ENCODE results near the gene TCEAL4.

Gene TCEAL4

GRCh38 chrX:103549916-103550315, 35.4 kb upstream of the TCEAL4 start:
- POLR2A ChIA-PET = no interaction called here
- DNase-seq = no peak
- Histone ChIP-seq H3K4me3 (ENCODE audit: control insufficient read depth in 1 of 7, extremely low read depth in 1 of 7, insufficient read depth in 4 of 7, low read depth in 2 of 7, low read length in 6 of 7) (no peak overlapping the region), H3K4me1 (ENCODE audit: control extremely low read depth in 1 of 4, control insufficient read depth in 4 of 4, insufficient read depth in 4 of 4, low read length in 3 of 4) (peaks cover 0 to 5% (median 2%) of the 10 kb centered on the region in 4 experiments), H3K9me3 (ENCODE audit: control extremely low read depth in 1 of 5, control insufficient read depth in 4 of 5, insufficient read depth in 2 of 5, low read depth in 1 of 5, low read length in 4 of 5) (no peaks in the 10 kb centered on the region), H3K27me3 (replicated peaks in 2 of 5; ENCODE audit: control insufficient read depth in 4 of 5, insufficient read depth in 5 of 5, low read length in 4 of 5) (peaks cover 0 to 5% (median 0%) of the 10 kb centered on the region in 5 experiments), H3K27ac (ENCODE audit: insufficient read depth in 1 of 2, low read depth in 1 of 2, low read length in 2 of 2, poor library complexity in 1 of 2, severe bottlenecking in 2 of 2) (no peak overlapping the region), H3K36me3 (ENCODE audit: control insufficient read depth in 4 of 4, insufficient read depth in 4 of 4, low read length in 3 of 4) (no peaks in the 10 kb centered on the region)
- CTCF ChIA-PET = no interaction called here
- 73% methylated on average over 2 of the region's 3 CpGs for WGBS (ENCODE audit: insufficient coverage)

GRCh38 chrX:103550415-103551051, 34.8 kb upstream of the TCEAL4 start:
- 43% methylated on average over 1 of the region's 3 CpGs for WGBS (ENCODE audit: insufficient coverage)
- CTCF ChIA-PET = no interaction called here
- Histone ChIP-seq H3K27ac (ENCODE audit: insufficient read depth in 1 of 2, low read depth in 1 of 2, low read length in 2 of 2, poor library complexity in 1 of 2, severe bottlenecking in 2 of 2) (no peak overlapping the region), H3K4me3 (ENCODE audit: control insufficient read depth in 1 of 7, extremely low read depth in 1 of 7, insufficient read depth in 4 of 7, low read depth in 2 of 7, low read length in 6 of 7) (no peak overlapping the region), H3K36me3 (ENCODE audit: control insufficient read depth in 4 of 4, insufficient read depth in 4 of 4, low read length in 3 of 4) (no peaks in the 10 kb centered on the region), H3K9me3 (ENCODE audit: control extremely low read depth in 1 of 5, control insufficient read depth in 4 of 5, insufficient read depth in 2 of 5, low read depth in 1 of 5, low read length in 4 of 5) (no peaks in the 10 kb centered on the region), H3K27me3 (replicated peaks in 2 of 5; ENCODE audit: control insufficient read depth in 4 of 5, insufficient read depth in 5 of 5, low read length in 4 of 5) (peaks cover 0 to 5% (median 0%) of the 10 kb centered on the region in 5 experiments), H3K4me1 (ENCODE audit: control extremely low read depth in 1 of 4, control insufficient read depth in 4 of 4, insufficient read depth in 4 of 4, low read length in 3 of 4) (peaks cover 0 to 7% (median 2%) of the 10 kb centered on the region in 4 experiments)
- DNase-seq = no peak
- POLR2A ChIA-PET = interaction anchor here (0.6 kb wide), 1 partner anchor 45 kb away, joined by 10 read pairs; no protein-coding TSS in a partner anchor

GRCh38 chrX:103552236-103552635, 33.1 kb upstream of the TCEAL4 start:
- H3K27me3 ChIP-seq (replicated peaks in 2 of 5; ENCODE audit: control insufficient read depth in 4 of 5, insufficient read depth in 5 of 5, low read length in 4 of 5) = peaks cover 0 to 5% (median 0%) of the 10 kb centered on the region in 5 experiments
- ChIA-PET CTCF (no interaction called here), POLR2A (no interaction called here)
- peaks cover 0 to 7% (median 2%) of the 10 kb centered on the region in 4 experiments for H3K4me1 ChIP-seq (ENCODE audit: control extremely low read depth in 1 of 4, control insufficient read depth in 4 of 4, insufficient read depth in 4 of 4, low read length in 3 of 4)
- no peak for DNase-seq
- no peaks in the 10 kb centered on the region for H3K9me3 ChIP-seq (ENCODE audit: control extremely low read depth in 1 of 5, control insufficient read depth in 4 of 5, insufficient read depth in 2 of 5, low read depth in 1 of 5, low read length in 4 of 5)
- no peak overlapping the region for H3K27ac ChIP-seq (ENCODE audit: insufficient read depth in 1 of 2, low read depth in 1 of 2, low read length in 2 of 2, poor library complexity in 1 of 2, severe bottlenecking in 2 of 2)
- WGBS (ENCODE audit: insufficient coverage) = 100% methylated on average over 1 of the region's 1 CpG
- H3K36me3 ChIP-seq (ENCODE audit: control insufficient read depth in 4 of 4, insufficient read depth in 4 of 4, low read length in 3 of 4) = no peaks in the 10 kb centered on the region
- H3K4me3 ChIP-seq (ENCODE audit: control insufficient read depth in 1 of 7, extremely low read depth in 1 of 7, insufficient read depth in 4 of 7, low read depth in 2 of 7, low read length in 6 of 7) = no peak overlapping the region

GRCh38 chrX:103554687-103555424, 30.5 kb upstream of the TCEAL4 start:
- ChIA-PET POLR2A (interaction anchor here (1.0 kb wide), 1 partner anchor 75 kb away, joined by 3 read pairs; no protein-coding TSS in a partner anchor), CTCF (interaction anchor here (1.1 kb wide), 1 partner anchor 106 kb away, joined by 3 read pairs; no protein-coding TSS in a partner anchor)
- H3K9me3 ChIP-seq (ENCODE audit: control extremely low read depth in 1 of 5, control insufficient read depth in 4 of 5, insufficient read depth in 2 of 5, low read depth in 1 of 5, low read length in 4 of 5) = no peaks in the 10 kb centered on the region
- H3K27me3 ChIP-seq (replicated peaks in 2 of 5; ENCODE audit: control insufficient read depth in 4 of 5, insufficient read depth in 5 of 5, low read length in 4 of 5) = peaks cover 0 to 12% (median 0%) of the 10 kb centered on the region in 5 experiments
- DNase-seq = peak; percentile 83 to 88 (median 86)
- 17% methylated on average over 14 of the region's 19 CpGs for WGBS (ENCODE audit: insufficient coverage)
- H3K27ac ChIP-seq (ENCODE audit: insufficient read depth in 1 of 2, low read depth in 1 of 2, low read length in 2 of 2, poor library complexity in 1 of 2, severe bottlenecking in 2 of 2) = peak overlapping the region; percentile 72 to 90
- H3K36me3 ChIP-seq (ENCODE audit: control insufficient read depth in 4 of 4, insufficient read depth in 4 of 4, low read length in 3 of 4) = no peaks in the 10 kb centered on the region
- peak overlapping the region; percentile 39 to 94 (median 71) for H3K4me3 ChIP-seq (ENCODE audit: control insufficient read depth in 1 of 7, extremely low read depth in 1 of 7, insufficient read depth in 4 of 7, low read depth in 2 of 7, low read length in 6 of 7)
- peaks cover 0 to 7% (median 2%) of the 10 kb centered on the region in 4 experiments for H3K4me1 ChIP-seq (ENCODE audit: control extremely low read depth in 1 of 4, control insufficient read depth in 4 of 4, insufficient read depth in 4 of 4, low read length in 3 of 4)

GRCh38 chrX:103556963-103557612, 28.2 kb upstream of the TCEAL4 start:
- WGBS (ENCODE audit: insufficient coverage) = 47% methylated on average over 2 of the region's 2 CpGs
- ChIA-PET CTCF (interaction anchor here (0.7 kb wide), 1 partner anchor 23 kb away, joined by 3 read pairs; no protein-coding TSS in a partner anchor), POLR2A (no interaction called here)
- H3K27me3 ChIP-seq (replicated peaks in 2 of 5; ENCODE audit: control insufficient read depth in 4 of 5, insufficient read depth in 5 of 5, low read length in 4 of 5) = peaks cover 0 to 12% (median 0%) of the 10 kb centered on the region in 5 experiments
- H3K4me3 ChIP-seq (ENCODE audit: control insufficient read depth in 1 of 7, extremely low read depth in 1 of 7, insufficient read depth in 4 of 7, low read depth in 2 of 7, low read length in 6 of 7) = no peak overlapping the region
- no peak overlapping the region for H3K27ac ChIP-seq (ENCODE audit: insufficient read depth in 1 of 2, low read depth in 1 of 2, low read length in 2 of 2, poor library complexity in 1 of 2, severe bottlenecking in 2 of 2)
- no peaks in the 10 kb centered on the region for H3K36me3 ChIP-seq (ENCODE audit: control insufficient read depth in 4 of 4, insufficient read depth in 4 of 4, low read length in 3 of 4)
- H3K9me3 ChIP-seq (ENCODE audit: control extremely low read depth in 1 of 5, control insufficient read depth in 4 of 5, insufficient read depth in 2 of 5, low read depth in 1 of 5, low read length in 4 of 5) = no peaks in the 10 kb centered on the region
- DNase-seq = no peak
- peaks cover 0 to 7% (median 2%) of the 10 kb centered on the region in 4 experiments for H3K4me1 ChIP-seq (ENCODE audit: control extremely low read depth in 1 of 4, control insufficient read depth in 4 of 4, insufficient read depth in 4 of 4, low read length in 3 of 4)

GRCh38 chrX:103560256-103560655, 25.1 kb upstream of the TCEAL4 start:
- no peak overlapping the region for H3K4me3 ChIP-seq (ENCODE audit: control insufficient read depth in 1 of 7, extremely low read depth in 1 of 7, insufficient read depth in 4 of 7, low read depth in 2 of 7, low read length in 6 of 7)
- CTCF ChIA-PET = interaction anchor here (0.7 kb wide), 1 partner anchor 70 kb away, joined by 3 read pairs; no protein-coding TSS in a partner anchor
- no peaks in the 10 kb centered on the region for H3K4me1 ChIP-seq (ENCODE audit: control extremely low read depth in 1 of 4, control insufficient read depth in 4 of 4, insufficient read depth in 4 of 4, low read length in 3 of 4)
- H3K27ac ChIP-seq (ENCODE audit: insufficient read depth in 1 of 2, low read depth in 1 of 2, low read length in 2 of 2, poor library complexity in 1 of 2, severe bottlenecking in 2 of 2) = no peak overlapping the region
- no peaks in the 10 kb centered on the region for H3K36me3 ChIP-seq (ENCODE audit: control insufficient read depth in 4 of 4, insufficient read depth in 4 of 4, low read length in 3 of 4)
- POLR2A ChIA-PET = interaction anchor here (0.8 kb wide), 1 partner anchor 44 kb away, joined by 3 read pairs; no protein-coding TSS in a partner anchor
- DNase-seq = no peak
- WGBS (ENCODE audit: insufficient coverage) = no CpG with 5 or more reads among the region's 1 CpG
- no peaks in the 10 kb centered on the region for H3K9me3 ChIP-seq (ENCODE audit: control extremely low read depth in 1 of 5, control insufficient read depth in 4 of 5, insufficient read depth in 2 of 5, low read depth in 1 of 5, low read length in 4 of 5)
- H3K27me3 ChIP-seq (replicated peaks in 2 of 5; ENCODE audit: control insufficient read depth in 4 of 5, insufficient read depth in 5 of 5, low read length in 4 of 5) = peaks cover 0 to 7% (median 0%) of the 10 kb centered on the region in 5 experiments

Measured in common myeloid progenitor, CD34-positive (primary cell).